Left forelimb (tissue), 1 donor: ENCODE results near the gene CCL2.
A peak's percentile ranks its signal among the peaks of the same experiment; 100 is the strongest.

Experiments
- DNase-seq: peaks from one replicate; pipeline ENCODE4 v3.0.0-alpha.2; 2018; ENCODE audit warnings: low spot score

Gene CCL2

GRCh38 chr17:34241062-34241461 is 14.0 kb upstream of the CCL2 start:
- DNase-seq = peak; percentile 84

DNA sequence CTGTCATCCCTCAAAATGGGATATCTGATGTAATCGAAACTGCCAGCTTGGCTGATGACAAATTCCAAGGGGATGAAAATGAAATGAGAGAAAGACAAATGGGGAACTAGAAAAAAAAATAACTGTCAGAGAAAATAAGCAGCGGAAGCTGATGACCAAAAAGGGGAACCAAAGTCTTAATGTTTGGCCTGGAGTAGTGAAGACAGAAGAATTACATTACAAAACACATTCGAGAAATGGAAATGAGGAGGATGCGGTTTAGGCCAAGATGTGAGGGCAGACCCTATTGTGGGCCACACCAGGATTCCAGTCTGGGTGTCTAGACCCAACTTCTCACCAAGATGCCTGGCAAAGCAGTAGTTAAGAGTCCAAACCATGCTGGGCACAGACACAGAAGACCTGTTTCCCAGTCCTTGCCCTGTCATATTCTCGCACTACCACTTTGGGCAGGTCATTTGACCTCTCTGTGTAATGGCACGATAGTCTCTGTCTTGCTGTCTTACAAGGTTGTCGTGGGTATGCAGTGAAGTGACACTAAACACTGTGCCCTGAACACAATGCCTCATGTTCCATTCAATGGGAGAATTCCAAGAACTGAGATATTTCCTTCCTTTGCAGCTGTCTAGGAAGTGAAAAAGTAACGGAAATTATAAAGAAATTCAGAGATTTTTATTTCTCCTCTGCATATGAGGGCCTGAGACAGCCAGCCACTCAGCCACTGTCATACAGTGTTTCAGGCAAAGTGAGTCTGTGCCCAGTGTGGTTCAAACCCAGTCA is 12.3 kb upstream of the CCL2 start:
- no peak for DNase-seq

DNA sequence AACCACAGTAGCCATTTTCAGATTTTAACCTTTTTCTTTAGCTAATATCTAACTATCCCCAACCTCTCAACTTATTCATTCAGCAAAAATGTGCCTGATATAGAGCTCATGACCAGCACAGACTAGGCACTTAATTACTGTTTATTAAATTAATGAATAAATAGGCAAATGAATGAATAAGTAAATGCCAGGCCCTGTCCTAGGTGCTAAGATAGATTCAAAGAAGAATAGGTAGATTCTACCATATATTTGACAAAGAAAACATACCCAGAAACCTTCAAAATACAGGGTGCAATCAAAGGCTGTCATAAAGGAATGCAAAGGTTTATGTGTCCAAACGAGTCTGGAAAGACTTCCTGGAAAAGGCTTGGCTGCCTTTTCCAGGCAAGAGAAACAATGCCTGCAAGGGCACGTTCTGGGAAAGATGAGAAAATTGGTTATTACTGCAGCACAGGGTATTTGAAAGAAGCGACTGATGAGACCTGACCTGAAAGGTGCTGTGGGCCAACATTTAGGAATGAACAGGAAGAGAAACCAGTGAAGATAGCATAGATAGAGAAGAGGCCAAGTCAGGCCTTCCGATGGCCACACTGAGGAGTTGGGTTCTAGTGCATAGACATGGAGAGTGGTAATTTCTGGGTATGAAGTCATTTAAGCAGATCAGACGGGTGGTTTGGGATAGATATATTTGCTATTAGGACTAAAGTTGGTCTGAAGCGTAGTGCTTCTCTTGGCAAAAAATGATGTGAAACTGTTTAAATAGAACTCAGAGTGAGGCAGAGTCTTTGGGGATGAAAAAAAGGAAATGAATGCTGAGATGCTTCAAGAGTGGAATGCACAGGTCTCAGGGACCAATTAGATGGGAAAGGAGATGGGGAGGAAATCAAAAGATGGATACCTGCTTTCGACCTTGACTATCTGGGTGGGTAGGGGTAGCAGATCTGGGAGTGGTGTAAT is 11.4 kb upstream of the CCL2 start:
- DNase-seq = no peak

DNA sequence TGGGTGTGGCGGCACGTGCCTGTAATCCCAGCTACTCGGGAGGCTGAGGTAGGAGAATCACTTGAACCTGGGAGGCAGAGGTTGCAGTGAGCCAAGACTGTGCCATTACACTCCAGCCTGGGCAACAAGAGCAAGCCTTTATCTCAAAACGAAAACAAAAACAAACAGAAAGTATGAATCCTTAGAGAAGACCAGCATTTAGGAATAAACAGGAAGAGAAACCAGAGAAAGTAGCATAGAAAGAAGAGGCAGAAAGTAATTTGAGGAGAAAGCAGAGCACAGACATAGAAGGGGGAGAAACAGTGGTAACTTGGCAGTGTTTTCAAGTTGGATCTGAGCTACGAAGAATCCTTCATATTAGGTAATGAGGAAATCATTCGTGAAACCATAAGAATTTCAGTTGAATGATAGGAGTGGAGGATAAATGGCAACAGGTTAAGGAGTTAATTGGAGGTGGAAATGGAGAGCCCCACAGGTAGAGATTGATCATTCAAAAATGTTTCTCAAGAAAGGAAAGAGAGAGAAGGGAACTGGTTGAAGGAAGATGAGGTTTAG is 9.7 kb upstream of the CCL2 start:
- no peak for DNase-seq

DNA sequence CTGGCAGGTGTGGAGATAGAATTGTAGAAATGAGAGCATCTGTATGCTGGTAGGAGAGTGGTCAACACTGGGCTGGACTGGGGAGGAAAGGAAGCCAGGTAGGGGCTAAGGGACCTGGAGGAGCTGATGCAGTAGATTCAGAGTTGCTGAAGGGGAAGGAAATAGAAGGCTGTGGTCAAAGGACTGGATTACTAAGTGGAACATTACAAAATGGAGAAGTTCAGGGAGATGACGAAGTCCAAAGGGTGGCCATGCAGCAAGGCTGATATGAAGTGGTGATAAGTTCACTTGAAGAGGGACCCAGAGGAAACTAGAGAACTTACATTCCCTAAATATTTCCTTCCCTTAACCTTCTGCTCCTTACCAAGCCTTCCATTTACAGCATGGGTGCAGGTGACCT is 8.6 kb upstream of the CCL2 start:
- no peak for DNase-seq

DNA sequence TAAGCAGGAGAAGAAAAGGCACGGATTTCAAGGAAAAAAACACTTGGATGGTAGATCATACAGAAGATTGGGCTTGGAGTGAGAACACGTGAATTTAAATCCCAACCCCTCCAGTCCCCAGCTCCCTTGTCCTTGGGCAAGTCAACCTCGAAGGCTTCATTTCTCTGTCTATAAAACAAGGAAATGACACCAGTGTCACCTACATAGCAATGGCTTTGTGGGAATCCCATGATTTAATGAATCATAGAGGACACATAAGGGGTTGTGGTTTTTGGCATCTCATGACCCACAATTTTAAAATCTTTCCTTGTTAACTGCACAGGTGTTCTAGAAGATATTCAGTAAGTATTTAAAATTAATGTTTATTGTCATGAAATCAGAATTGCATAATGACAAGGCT is 8.2 kb upstream of the CCL2 start:
- DNase-seq = no peak

DNA sequence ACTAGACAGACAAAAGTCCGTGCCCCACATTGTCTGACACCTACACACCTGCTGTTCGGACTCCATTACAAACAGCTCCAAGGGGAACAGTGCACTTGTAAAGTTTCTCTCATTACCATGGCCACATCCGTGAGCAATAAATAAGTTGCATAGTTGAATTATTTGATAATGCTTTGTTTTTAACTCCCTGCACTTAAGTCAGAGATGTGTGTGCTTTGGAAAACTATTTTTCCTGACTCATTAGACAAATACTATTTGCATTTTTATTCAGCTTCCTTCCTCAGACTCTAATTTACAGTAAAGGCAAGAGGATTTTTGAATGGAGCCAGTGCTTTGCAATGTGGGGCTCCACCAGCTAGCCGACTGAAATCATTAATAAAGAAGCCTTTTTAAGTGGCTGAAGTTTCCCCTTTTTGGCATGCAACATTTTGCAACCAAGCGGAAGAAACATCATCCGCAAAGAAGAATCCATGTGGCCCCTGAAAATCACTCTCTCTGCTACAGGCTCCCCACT is 6.5 kb upstream of the CCL2 start:
- no peak for DNase-seq

- no peak for DNase-seq
Observed at GRCh38 chr17:34249061-34249460, 6.0 kb upstream of the CCL2 start.

DNA sequence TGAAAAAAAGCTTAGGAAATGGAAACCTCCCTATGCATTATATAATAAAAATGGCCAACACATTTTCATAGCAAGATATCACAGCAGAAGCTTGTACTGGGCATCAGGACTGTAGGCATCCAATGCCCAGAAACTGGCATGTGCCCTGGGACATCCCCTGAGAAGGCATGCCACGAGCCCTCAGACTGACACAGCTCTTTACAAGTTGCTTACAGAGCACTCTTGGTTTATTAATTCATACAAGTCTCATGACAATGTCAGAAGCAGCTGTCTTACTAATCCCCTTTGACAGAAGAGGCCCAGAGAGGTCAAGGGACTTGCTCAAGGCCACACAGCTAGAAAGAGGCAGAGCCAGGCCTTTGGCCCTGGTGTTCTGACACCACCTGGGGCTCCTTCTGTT is 5.6 kb upstream of the CCL2 start:
- DNase-seq = no peak

GRCh38 chr17:34251186-34251585 is 3.9 kb upstream of the CCL2 start:
- DNase-seq = no peak

GRCh38 chr17:34252095-34252443 is 3.0 kb upstream of the CCL2 start:
- no peak for DNase-seq

DNA sequence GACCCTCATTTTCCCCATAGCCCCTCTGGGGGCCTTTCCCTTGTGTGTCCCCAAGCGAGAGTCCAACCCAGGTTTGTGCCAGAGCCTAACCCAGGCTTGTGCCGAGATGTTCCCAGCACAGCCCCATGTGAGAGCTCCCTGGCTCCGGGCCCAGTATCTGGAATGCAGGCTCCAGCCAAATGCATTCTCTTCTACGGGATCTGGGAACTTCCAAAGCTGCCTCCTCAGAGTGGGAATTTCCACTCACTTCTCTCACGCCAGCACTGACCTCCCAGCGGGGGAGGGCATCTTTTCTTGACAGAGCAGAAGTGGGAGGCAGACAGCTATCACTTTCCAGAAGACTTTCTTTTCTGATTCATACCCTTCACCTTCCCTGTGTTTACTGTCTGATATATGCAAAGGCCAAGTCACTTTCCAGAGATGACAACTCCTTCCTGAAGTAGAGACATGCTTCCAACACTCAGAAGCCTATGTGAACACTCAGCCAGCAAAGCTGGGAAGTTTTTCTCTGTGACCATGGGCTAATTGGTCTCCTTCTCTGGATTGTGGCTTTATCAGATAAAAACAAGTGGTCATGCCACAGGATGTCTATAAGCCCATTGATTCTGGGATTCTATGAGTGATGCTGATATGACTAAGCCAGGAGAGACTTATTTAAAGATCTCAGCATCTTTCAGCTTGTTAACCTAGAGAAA is 2.5 kb upstream of the CCL2 start:
- DNase-seq = peak; percentile 93

DNA sequence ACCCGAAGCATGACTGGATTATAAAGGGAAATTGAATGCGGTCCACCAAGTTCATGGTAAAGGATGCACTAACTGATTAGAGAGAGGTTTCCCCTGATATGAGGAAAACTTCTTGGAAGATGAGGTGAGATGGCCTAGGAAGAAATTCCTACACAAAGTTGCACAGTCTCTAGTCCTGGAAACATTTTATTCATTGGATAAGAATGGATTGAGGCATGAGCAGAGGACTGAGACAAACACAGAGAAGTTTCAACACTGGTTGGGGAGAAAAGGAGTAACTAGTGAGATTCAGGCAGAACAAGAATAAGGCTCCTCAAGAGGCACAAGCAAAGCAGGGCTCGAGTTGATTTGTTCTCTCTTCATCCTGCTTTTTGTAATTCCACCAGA is 2.0 kb upstream of the CCL2 start:
- DNase-seq = no peak

- no peak for DNase-seq
Observed at GRCh38 chr17:34254146-34254545, 939 bp upstream of the CCL2 start.

- no peak for DNase-seq
Observed at GRCh38 chr17:34255381-34255732, 272 bp downstream of the CCL2 start.

DNA sequence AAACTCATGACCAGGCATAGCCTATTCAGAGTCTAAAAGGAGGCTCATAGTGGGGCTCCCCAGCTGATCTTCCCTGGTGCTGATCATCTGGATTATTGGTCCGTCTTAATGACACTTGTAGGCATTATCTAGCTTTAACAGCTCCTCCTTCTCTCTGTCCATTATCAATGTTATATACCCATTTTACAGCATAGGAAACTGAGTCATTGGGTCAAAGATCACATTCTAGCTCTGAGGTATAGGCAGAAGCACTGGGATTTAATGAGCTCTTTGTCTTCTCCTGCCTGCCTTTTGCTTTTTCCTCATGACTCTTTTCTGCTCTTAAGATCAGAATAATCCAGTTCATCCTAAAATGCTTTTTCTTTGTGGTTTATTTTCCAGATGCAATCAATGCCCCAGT is 756 bp downstream of the CCL2 start:
- no peak for DNase-seq

DNA sequence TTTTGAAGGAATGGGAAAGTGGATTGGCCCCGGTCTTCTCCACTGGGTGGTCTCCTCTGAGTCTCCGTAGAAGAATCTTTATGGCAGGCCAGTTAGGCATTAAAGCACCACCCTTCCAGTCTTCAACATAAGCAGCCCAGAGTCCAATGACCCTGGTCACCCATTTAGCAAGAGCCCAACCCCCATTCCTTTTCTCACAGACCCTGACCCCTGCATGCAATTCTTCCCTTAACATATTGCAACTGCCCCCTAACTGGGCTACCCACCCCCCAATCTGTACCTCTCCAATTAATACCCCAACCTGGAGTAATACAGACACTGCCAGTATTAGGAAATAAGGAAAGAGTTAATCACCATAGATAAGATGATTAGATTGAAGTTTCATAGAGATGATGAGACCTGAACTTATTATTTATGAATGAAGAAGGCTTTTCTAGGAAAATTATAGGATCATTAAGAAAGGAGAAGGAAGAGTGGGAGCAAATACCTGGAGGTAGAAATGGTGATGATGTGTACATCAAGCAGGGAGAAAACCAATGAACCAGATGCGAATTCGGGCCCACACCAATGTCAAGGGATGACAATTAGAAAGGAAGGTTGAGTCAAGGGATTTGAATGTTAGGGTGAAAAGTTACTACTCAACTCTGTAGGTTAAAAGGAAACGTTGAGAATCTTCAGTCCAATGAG is 2.4 kb downstream of the CCL2 start:
- no peak for DNase-seq

DNA sequence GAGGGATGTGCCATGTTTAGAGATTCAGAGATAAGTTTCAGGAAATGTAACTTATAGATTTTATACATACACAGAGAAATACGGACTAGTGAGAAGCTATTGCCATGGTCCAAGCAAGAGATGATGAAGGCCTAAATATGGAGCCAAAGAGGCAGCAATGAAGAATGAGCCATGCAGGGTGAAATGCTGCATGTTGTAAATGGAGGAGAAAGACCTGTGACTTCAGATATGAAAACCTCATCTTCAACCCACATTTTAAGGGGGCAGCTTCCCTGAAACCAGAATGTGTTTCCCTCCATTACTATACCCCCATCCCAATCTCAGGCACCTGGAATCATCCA is 2.9 kb downstream of the CCL2 start:
- no peak for DNase-seq

DNA sequence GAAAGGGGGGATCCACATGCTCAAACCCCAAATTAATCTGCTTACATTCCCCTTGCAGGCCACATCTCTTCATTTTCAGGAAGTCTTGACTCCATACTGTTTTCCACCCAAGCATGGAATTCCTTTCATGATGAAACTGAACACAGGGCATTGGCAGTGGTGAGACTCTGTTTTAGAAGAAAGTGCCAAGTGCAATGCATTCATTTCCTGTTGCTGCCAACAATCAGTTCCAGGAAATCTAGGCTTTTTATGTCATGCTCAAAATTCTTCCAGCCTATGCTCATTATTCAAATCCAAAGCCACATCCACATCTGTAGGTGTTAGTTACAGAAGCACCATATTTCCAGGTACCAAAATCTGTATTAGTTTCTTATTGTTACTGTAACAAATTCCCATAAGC is 4.1 kb downstream of the CCL2 start:
- no peak for DNase-seq

- no peak for DNase-seq
Observed at GRCh38 chr17:34260861-34261260, 5.8 kb downstream of the CCL2 start.

GRCh38 chr17:34261568-34262337 is 6.7 kb downstream of the CCL2 start:
- no peak for DNase-seq
